Fibroblast of upper back skin (primary cell): ENCODE results near the gene SEBOX.
A peak's percentile ranks its signal among the peaks of the same experiment; 100 is the strongest.
"Not testable (repeated sequence)": the region's sequence is repeated elsewhere in the genome, so short reads cannot be mapped to it uniquely, and the experiment has no call there.

Experiments
- DNase-seq: peaks from one replicate; pipeline ENCODE4 v3.0.0-alpha.2; 2013

Gene SEBOX

GRCh38 chr17:28367641-28368305, 2.8 kb upstream of the SEBOX start:
- no peak for DNase-seq

DNA sequence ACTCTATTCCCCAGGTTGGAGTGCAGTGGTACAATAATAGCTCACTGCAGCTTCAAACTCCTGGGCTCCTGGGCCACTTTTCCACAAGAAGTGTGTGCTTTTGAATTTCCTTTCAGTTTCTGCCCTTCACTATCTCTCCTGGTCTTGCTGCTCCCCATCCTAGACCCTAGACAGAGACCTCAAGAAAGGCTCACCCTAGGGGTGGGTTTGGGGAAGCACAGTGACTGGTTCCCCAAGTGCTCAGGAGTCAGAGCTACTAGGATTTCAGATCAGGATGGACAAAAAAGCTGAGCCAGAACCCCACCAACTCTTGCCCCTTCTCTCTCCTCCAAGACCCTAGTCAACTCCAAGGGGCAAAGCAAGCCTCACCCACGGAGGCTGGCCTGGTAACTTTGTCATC, 1.6 kb upstream of the SEBOX start:
- DNase-seq, result no peak

- DNase-seq, result no peak
Measured at GRCh38 chr17:28365487-28365886, 488 bp upstream of the SEBOX start.

- DNase-seq, result no peak
Measured at GRCh38 chr17:28363776-28364650, 986 bp downstream of the SEBOX start.

DNA sequence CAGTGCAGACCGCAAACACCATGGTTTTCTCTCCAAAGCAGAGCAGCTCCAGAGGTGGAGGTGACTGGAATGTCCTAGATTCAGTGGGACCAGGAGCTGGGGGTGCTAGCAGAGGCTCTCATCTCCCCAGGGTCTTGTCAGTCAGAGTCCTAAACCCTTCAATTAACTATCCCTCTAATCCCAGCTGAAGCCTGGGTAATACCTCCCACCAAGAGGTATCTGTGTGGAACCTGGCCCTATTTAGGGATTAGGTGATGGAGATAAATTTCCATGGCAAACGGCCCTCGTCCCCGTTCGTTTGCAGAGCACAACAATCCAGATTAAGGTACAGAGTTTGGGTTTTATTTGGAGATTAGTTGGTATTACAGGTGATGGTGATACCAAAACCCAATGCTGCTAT, 1.8 kb downstream of the SEBOX start:
- DNase-seq, result no peak

DNA sequence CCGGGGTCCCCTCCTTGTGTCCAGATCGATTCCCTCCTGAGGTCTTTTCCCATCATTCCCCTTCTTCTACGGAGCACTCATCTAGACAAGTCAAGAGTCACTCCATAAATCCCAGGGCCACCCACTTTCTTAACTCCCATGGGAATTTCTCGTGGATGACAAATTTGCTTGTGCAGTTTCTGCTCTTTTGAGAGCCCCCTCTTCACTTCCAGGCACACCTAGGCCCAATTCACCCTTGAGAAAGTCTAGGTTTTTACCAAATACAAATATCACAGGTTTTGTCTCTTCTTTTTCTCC, 7.2 kb downstream of the SEBOX start:
- DNase-seq, result no peak

DNA sequence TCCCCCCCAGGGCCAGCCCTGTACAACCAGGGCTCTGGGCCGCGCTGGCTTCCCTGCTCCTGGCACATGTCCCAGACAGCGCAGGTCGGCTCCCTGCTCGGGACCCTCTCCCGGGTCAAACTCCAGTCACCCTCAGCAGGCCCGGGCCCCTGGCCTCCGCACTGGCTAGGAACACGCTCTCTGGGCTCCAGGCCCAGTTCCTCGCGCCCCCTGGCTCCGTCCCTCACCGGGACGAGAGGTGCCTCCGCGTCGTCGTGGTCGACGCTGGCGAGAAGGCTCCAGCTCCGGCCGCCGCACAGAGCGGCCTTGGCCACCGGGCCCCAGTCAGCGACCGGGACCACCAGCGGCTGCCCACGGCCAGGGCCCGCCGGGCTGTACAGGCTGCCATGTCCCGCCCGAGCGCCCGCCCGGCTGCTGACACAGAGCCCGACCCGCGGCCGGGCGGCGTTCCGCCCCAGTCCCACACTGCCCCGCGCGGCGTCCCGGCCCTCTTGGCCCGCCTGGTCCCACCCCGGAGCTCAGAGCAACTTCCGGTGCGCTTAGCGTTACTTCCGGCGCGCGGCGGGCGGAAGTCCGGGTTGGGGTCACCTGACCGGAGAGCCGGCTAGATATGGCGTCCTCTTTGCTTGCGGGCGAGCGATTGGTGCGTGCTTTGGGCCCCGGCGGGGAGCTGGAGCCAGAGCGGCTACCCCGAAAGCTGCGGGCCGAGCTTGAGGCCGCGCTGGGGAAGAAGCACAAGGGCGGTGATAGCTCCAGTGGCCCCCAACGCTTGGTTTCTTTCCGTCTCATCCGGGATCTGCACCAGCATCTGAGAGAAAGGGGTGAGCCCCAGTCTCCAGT, 7.7 kb downstream of the SEBOX start, which contains the start of gene POLDIP2:
POLDIP2 (minus strand) TSS at position 467 of the 840 bp plus-strand sequence; CDS start at position 388, 79 bp downstream.
- DNase-seq, result peak; percentile 94

- no peak for DNase-seq
Measured at GRCh38 chr17:28350271-28350670, 14.7 kb downstream of the SEBOX start.

DNA sequence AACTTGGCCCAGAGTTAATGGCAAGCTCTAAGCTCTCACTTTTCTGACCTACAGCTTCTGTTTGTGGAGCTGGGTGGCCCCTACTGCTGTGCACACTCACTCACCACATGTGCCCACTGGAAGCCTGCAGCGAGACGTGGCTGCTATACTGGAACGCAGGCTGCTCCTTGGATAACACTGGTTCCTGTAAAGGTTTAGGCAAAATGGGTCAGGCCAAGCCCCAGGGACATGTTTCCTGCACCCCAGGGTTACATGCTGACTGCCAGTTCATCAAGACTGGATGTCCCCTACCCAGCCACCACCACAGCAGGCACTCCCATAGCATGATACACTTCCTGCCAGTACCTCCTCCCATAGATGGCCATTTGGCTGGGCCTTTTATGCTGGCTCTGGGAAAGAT, 16.0 kb downstream of the SEBOX start:
- DNase-seq, result no peak

GRCh38 chr17:28347261-28347891, 17.6 kb downstream of the SEBOX start:
- peak; percentile 91 for DNase-seq

- no peak for DNase-seq
Measured at GRCh38 chr17:28346746-28347246, 18.2 kb downstream of the SEBOX start.

GRCh38 chr17:28346199-28346580, 18.8 kb downstream of the SEBOX start:
- DNase-seq, result no peak

- DNase-seq, result no peak
Measured at GRCh38 chr17:28345419-28346198, 19.4 kb downstream of the SEBOX start.

GRCh38 chr17:28344435-28344901, 20.5 kb downstream of the SEBOX start:
- no peak for DNase-seq

- DNase-seq, result no peak
Measured at GRCh38 chr17:28344011-28344410, 21.0 kb downstream of the SEBOX start.

- DNase-seq, result no peak
Measured at GRCh38 chr17:28343491-28343932, 21.5 kb downstream of the SEBOX start.

- DNase-seq, result no peak
Measured at GRCh38 chr17:28342313-28342712, 22.7 kb downstream of the SEBOX start.

DNA sequence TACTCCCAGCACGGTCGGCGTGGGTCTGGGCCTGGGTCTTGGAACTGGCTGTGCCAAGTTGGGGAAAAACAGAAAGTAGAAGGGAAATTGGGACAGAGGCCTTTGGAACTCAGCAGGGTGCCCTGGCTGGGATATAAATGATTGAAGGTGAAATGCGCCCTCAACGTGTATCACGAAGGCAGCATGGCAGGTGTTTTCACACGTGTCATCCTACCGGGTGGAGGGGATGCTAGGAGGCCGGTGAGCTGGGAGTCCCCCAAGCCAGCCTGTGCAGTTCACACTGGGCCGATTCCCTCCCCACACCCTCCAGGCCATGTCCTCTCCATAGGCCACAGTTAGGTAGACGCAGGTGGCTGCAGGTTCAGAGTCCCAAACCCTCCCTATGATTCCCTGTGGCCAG, 23.5 kb downstream of the SEBOX start:
- no peak for DNase-seq

- no peak for DNase-seq
Measured at GRCh38 chr17:28340374-28340773, 24.6 kb downstream of the SEBOX start.

GRCh38 chr17:28339431-28339830, 25.6 kb downstream of the SEBOX start:
- DNase-seq, result no peak

DNA sequence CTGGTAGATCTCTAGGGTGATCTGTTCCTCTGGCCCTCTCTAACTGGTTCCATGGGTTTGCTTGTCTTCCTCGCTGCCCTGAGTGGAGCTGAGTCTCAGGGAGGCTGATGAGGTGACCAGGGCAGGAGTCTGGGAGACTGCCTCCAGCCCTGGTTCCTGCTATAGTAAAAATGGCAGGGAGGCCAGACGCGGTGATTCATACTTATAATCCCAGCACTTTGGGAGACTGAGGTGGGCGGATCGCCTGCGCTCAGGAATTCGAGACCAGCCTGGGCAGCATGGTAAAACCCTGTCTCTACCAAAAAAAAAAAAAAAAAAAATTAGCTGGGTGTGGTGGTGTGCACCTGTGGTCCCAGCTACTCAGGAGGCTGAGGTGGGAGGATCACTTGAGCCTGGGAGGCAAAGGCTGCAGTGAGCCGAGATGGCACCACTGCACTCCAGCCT, 26.2 kb downstream of the SEBOX start:
- DNase-seq, result not testable (repeated sequence)
